Astrocyte (in vitro differentiated cells and primary cell): ENCODE measurements around the gene ARL8A. TPM values are rescaled to one million over a fixed set of nuclear protein-coding genes. Genes with fewer than 3 reads are reported as not detected.

Experiments
- DNase-seq: peaks from one replicate; pipeline ENCODE4 v3.0.0-alpha.2; 2010; ENCODE audit warnings: low read depth
- FAIRE-seq: peaks from 2 replicates; lab custom pipeline; 2011; peaks lifted over from hg19 to GRCh38; lab: Jason Lieb, UNC
- H2AFZ ChIP-seq: 2 replicates; pipeline ENCODE4 v1.6.0; 2012; ENCODE audit warnings: low read depth, low read length, inconsistent platforms
- H3K27ac ChIP-seq: 2 replicates; pipeline ENCODE4 v1.5.1; 2011; ENCODE audit warnings: low read depth, low read length, inconsistent platforms
- H3K27me3 ChIP-seq: 2 replicates; pipeline ENCODE4 v1.6.0; 2011; ENCODE audit warnings: low read length, inconsistent platforms; ENCODE audit not compliant: insufficient read depth
- H3K36me3 ChIP-seq: 2 replicates; pipeline ENCODE4 v1.5.1; 2011; ENCODE audit warnings: low read length, inconsistent platforms; ENCODE audit not compliant: insufficient read depth
- H3K4me1 ChIP-seq: 2 replicates; pipeline ENCODE4 v1.5.1; 2011; ENCODE audit warnings: low read length, inconsistent platforms; ENCODE audit not compliant: insufficient read depth
- H3K4me2 ChIP-seq: 2 replicates; pipeline ENCODE4 v1.6.0; 2012; ENCODE audit warnings: low read length, inconsistent platforms
- H3K4me3 ChIP-seq: 2 replicates; pipeline ENCODE4 v1.5.1; 2011; ENCODE audit warnings: low read depth, mild to moderate bottlenecking, low read length, inconsistent platforms; ENCODE audit not compliant: insufficient read depth
- H3K79me2 ChIP-seq: 2 replicates; pipeline ENCODE4 v1.6.0; 2012; ENCODE audit warnings: mild to moderate bottlenecking, low read length, inconsistent platforms; ENCODE audit not compliant: insufficient read depth
- H3K9ac ChIP-seq: 2 replicates; pipeline ENCODE4 v1.6.0; 2012; ENCODE audit warnings: mild to moderate bottlenecking, low read length, inconsistent platforms
- H3K9me3 ChIP-seq: 2 replicates; pipeline ENCODE4 v1.5.1; 2012; ENCODE audit warnings: low read depth, mild to moderate bottlenecking, low read length, inconsistent platforms; ENCODE audit not compliant: insufficient read depth
- H4K20me1 ChIP-seq: 2 replicates; pipeline ENCODE4 v1.6.0; 2012; ENCODE audit warnings: low read length, inconsistent platforms; ENCODE audit not compliant: insufficient read depth
- H3K27ac Mint-ChIP-seq: one replicate; pipeline ENCODE4 v1.8.0; 2021; ENCODE audit warnings: mild to moderate bottlenecking, mixed read lengths; ENCODE audit not compliant: unreplicated experiment
- H3K27me3 Mint-ChIP-seq: one replicate; pipeline ENCODE4 v1.8.0; 2021; ENCODE audit warnings: low read depth, mixed read lengths; ENCODE audit not compliant: unreplicated experiment
- H3K36me3 Mint-ChIP-seq: one replicate; pipeline ENCODE4 v1.8.0; 2021; ENCODE audit warnings: low read depth, mixed read lengths; ENCODE audit not compliant: unreplicated experiment
- H3K4me1 Mint-ChIP-seq: one replicate; pipeline ENCODE4 v1.8.0; 2021; ENCODE audit warnings: low read depth, mixed read lengths; ENCODE audit not compliant: unreplicated experiment
- H3K4me3 Mint-ChIP-seq: one replicate; pipeline ENCODE4 v1.8.0; 2021; ENCODE audit warnings: mild to moderate bottlenecking, moderate library complexity, mixed read lengths; ENCODE audit not compliant: unreplicated experiment
- H3K9me3 Mint-ChIP-seq: one replicate; pipeline ENCODE4 v1.8.0; 2021; ENCODE audit warnings: mild to moderate bottlenecking, mixed read lengths; ENCODE audit not compliant: unreplicated experiment
- EZH2 ChIP-seq: IDR thresholded peaks from 2 replicates; pipeline ENCODE4 v1.6.1; 2012; ENCODE audit warnings: mild to moderate bottlenecking, low read length, inconsistent platforms; ENCODE audit not compliant: insufficient read depth
- total RNA-seq: library from RNA; stranded (reverse); gene quantifications from 2 replicates; pipeline ENCODE4 v1.2.1, GENCODE V29; 2021
- TF ChIP-seq, protein P1 (sequence below): IDR thresholded peaks from 2 replicates; pipeline ENCODE4 v1.5.1; 2011; ENCODE audit warnings: low read depth, mild to moderate bottlenecking, inconsistent platforms, low read length, moderate library complexity; ENCODE audit not compliant: insufficient read depth

The ARL8A gene
- total RNA-seq, 1 donor from 2014 or later: 83.0 TPM

DNA sequence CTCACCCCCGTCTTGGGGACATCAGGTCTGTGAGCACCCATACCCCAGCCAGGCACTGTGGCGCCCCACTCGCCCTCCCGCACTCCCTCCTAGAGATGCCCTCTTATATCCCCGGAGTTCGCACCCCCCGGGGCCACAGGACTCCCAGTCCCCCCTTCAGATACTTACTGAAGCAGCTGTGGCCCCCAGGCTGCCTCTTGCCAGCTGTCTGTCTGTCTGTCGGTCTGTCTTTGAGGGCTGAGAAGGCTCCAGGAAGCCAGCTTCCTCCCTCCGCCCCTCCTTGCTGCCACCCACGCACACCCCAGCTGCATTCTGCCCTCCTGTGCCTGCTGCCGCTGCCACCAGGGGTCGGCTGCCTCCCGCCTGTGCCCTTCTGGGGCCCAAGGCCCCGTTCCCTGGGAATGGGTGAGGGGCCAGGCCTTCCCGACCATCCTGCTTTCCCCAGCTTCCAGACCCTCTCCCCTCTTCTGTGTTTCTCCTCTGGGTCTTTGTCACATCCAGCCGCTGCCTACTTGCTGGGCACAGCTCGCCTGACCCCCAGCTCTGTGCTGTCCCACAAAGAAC lies 15.9 kb upstream of the ARL8A start, which contains the start of gene PTPN7:
Gene PTPN7, minus strand, starts transcription at position 226 of the 564 bp plus-strand sequence. CDS start 1,200 bp downstream, outside the sequence.
- H3K9me3 Mint-ChIP-seq: no peaks in the 10 kb centered on the region
- no peaks in the 10 kb centered on the region for H3K9me3 ChIP-seq
- H3K4me2 ChIP-seq: no peak within 1 kb of the TSS
- DNase-seq: no peak
- no peak within 1 kb of the TSS for H3K4me3 ChIP-seq
- no peaks in the 10 kb centered on the region for H3K79me2 ChIP-seq
- TF ChIP-seq EZH2: no peak
- TF ChIP-seq, protein P1, sequence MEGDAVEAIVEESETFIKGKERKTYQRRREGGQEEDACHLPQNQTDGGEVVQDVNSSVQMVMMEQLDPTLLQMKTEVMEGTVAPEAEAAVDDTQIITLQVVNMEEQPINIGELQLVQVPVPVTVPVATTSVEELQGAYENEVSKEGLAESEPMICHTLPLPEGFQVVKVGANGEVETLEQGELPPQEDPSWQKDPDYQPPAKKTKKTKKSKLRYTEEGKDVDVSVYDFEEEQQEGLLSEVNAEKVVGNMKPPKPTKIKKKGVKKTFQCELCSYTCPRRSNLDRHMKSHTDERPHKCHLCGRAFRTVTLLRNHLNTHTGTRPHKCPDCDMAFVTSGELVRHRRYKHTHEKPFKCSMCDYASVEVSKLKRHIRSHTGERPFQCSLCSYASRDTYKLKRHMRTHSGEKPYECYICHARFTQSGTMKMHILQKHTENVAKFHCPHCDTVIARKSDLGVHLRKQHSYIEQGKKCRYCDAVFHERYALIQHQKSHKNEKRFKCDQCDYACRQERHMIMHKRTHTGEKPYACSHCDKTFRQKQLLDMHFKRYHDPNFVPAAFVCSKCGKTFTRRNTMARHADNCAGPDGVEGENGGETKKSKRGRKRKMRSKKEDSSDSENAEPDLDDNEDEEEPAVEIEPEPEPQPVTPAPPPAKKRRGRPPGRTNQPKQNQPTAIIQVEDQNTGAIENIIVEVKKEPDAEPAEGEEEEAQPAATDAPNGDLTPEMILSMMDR: no peak
- H3K4me1 ChIP-seq: peaks cover 4% of the 10 kb centered on the region
- no peaks in the 10 kb centered on the region for H3K36me3 Mint-ChIP-seq
- no peak within 1 kb of the TSS for H3K27ac ChIP-seq
- peak within 1 kb of the TSS; percentile 85 for H3K27ac Mint-ChIP-seq
- no peak for FAIRE-seq
- no peaks in the 10 kb centered on the region for H3K36me3 ChIP-seq
- no peak within 1 kb of the TSS for H2AFZ ChIP-seq
- no peak within 1 kb of the TSS for H3K4me3 Mint-ChIP-seq
- no peaks in the 10 kb centered on the region for H3K27me3 ChIP-seq
- no peak within 1 kb of the TSS for H3K9ac ChIP-seq
- H4K20me1 ChIP-seq: no peaks in the 10 kb centered on the region
- H3K27me3 Mint-ChIP-seq: peaks cover 9% of the 10 kb centered on the region
- H3K4me1 Mint-ChIP-seq: peaks cover 17% of the 10 kb centered on the region

DNA sequence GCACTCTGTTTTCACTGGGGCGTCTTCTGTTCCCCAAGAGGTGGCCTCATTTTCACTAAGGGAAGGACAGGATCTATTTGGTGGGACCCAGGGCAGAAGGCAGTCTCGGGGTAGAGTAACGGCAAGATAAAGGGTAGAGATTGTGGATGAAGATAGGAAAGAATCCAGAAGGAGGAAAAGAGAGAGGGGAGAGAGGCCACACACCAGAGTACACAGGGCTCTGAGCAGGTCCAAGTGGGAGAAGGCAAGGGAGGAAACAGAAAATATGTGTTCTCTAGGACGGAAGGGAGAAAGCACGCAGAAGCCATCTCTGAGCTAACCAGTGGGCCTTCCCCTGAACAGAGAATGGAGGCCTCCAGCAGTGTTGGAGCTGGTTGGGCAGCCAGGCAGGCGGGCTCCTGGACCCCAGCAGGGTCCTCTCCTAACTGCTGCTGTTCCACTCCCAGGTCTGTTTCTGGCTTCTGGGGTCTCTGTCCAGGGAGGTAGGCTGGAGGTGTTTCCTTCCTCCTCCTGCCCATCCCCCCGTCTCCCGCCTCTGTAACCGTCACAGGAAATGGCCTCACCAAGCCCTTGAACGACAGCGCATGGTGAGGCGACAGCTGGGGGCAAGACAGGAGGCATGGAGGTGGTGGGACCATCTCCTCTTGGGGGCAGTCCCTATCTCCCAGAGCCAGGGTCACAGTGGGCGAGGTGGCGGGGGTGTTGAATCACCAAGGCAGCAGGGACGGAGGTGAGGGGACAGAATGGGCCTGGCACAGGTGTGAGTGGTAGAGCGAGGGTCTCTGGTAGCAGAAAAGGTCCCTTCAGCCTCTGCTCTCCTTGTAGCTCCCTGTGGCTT lies 15.2 kb upstream of the ARL8A start:
- Mint-ChIP-seq H3K36me3 (no peaks in the 10 kb centered on the region), H3K4me3 (no peak overlapping the region), H3K4me1 (peaks cover 20% of the 10 kb centered on the region), H3K9me3 (no peaks in the 10 kb centered on the region), H3K27me3 (peaks cover 11% of the 10 kb centered on the region), H3K27ac (no peak overlapping the region)
- DNase-seq (no peak), FAIRE-seq (no peak)
- no peaks in the 10 kb centered on the region for H3K9me3 ChIP-seq
- no peaks in the 10 kb centered on the region for H4K20me1 ChIP-seq
- no peak overlapping the region for H3K9ac ChIP-seq
- H3K27me3 ChIP-seq: no peaks in the 10 kb centered on the region
- H2AFZ ChIP-seq: no peak overlapping the region
- H3K79me2 ChIP-seq: no peaks in the 10 kb centered on the region
- no peak overlapping the region for H3K4me3 ChIP-seq
- no peak overlapping the region for H3K27ac ChIP-seq
- no peak overlapping the region for H3K4me2 ChIP-seq
- H3K4me1 ChIP-seq: peaks cover 8% of the 10 kb centered on the region
- H3K36me3 ChIP-seq: no peaks in the 10 kb centered on the region
- TF ChIP-seq, protein P1: no peak
- TF ChIP-seq EZH2: no peak
